Tibial artery (tissue), 4 donors: ENCODE data around the gene PPP2R5B.

Experiments
- DNase-seq, 2 donors: peaks; one replicate each; pipeline ENCODE4 v3.0.0-alpha.2; 2019
- H3K27ac ChIP-seq, 2 donors: fragments of 200-600 bp; sonication (generic) in 1 of 2; 1 replicate in 1 of 2; 2 replicates in 1 of 2; pipeline ENCODE4 v1.5.1; 2018 to 2019; ENCODE audit warnings: mild to moderate bottlenecking in 1 of 2
- H3K27me3 ChIP-seq, 2 donors: fragments of 200-600 bp; sonication (generic) in 1 of 2; one replicate each; pipeline versions ENCODE4 v1.5.1 to v1.6.0; 2016 to 2019
- H3K36me3 ChIP-seq, 3 donors: fragments of 200-600 bp; sonication (generic) in 2 of 3; one replicate each; pipeline ENCODE4 v1.5.1; 2016 to 2019; ENCODE audit warnings: mild to moderate bottlenecking in 2 of 3
- H3K4me1 ChIP-seq, 4 donors: fragments of 200-600 bp; sonication (generic) in 2 of 4; 1 replicate in 3 of 4; 2 replicates in 1 of 4; pipeline ENCODE4 v1.5.1; 2016 to 2019
- H3K4me3 ChIP-seq, 2 donors: fragments of 200-600 bp; sonication (generic) in 1 of 2; 1 replicate in 1 of 2; 2 replicates in 1 of 2; pipeline ENCODE4 v1.5.1; 2018 to 2019; ENCODE audit warnings: mild to moderate bottlenecking in 2 of 2
- H3K9me3 ChIP-seq, 3 donors: fragments of 200-600 bp; sonication (generic) in 1 of 3; one replicate each; pipeline ENCODE4 v1.5.1; 2016 to 2019
- CTCF ChIP-seq, 2 experiments: fragments of 200-600 bp in 1 of 2; fragments of 450-650 bp in 1 of 2; IDR thresholded peaks; one replicate each; pipeline ENCODE4 v1.5.1; 2017 to 2019; ENCODE audit warnings: antibody characterized with exemption in 2 of 2, mild to moderate bottlenecking in 1 of 2, moderate library complexity in 1 of 2
- intact Hi-C: fragments of 100-400 bp; cut with DNase I; formaldehyde crosslinking; loops from one replicate; pipeline ENCODE4 v1.15.0; 2023; ENCODE audit warnings: low total_unique reads

Gene PPP2R5B

GRCh38 chr11:64932324-64932723, 7.8 kb downstream of the PPP2R5B start:
- Histone ChIP-seq H3K36me3 (peaks cover 44 to 81% (median 68%) of the 10 kb centered on the region in 3 donors), H3K27ac (no peak overlapping the region)
- TF ChIP-seq CTCF (IDR thresholded peaks at IDR 0.05), result no peak

GRCh38 chr11:64933213-64933934, 8.9 kb downstream of the PPP2R5B start:
- Histone ChIP-seq H3K4me1 (no peaks in the 10 kb centered on the region), H3K36me3 (peaks cover 44 to 71% (median 58%) of the 10 kb centered on the region in 3 donors), H3K4me3 (no peak overlapping the region), H3K9me3 (no peaks in the 10 kb centered on the region), H3K27ac (no peak overlapping the region), H3K27me3 (no peaks in the 10 kb centered on the region)
- intact Hi-C loops, result no loop called here
- no peak for TF ChIP-seq CTCF (IDR thresholded peaks at IDR 0.05)
- no peak for DNase-seq

More at GRCh38 chr11:64932324-64932723, 7.8 kb downstream of the PPP2R5B start:
- no peak overlapping the region for H3K4me3 ChIP-seq
- H3K4me1 ChIP-seq, result no peaks in the 10 kb centered on the region
- no peak for DNase-seq
- no peaks in the 10 kb centered on the region for H3K9me3 ChIP-seq
- no peaks in the 10 kb centered on the region for H3K27me3 ChIP-seq
- intact Hi-C loops, result no loop called here

- Histone ChIP-seq H3K4me1 (no peaks in the 10 kb centered on the region), H3K27me3 (no peaks in the 10 kb centered on the region), H3K9me3 (no peaks in the 10 kb centered on the region), H3K36me3 (peaks cover 42 to 63% (median 56%) of the 10 kb centered on the region in 3 donors), H3K4me3 (no peak overlapping the region), H3K27ac (no peak overlapping the region)
- TF ChIP-seq CTCF (IDR thresholded peaks at IDR 0.05), result no peak
- no peak for DNase-seq
- intact Hi-C loops, result no loop called here
Observed at GRCh38 chr11:64933935-64934681, 9.6 kb downstream of the PPP2R5B start.

- Histone ChIP-seq H3K4me3 (no peak overlapping the region), H3K4me1 (no peaks in the 10 kb centered on the region), H3K27ac (no peak overlapping the region), H3K36me3 (peaks cover 35 to 56% (median 49%) of the 10 kb centered on the region in 3 donors), H3K27me3 (no peaks in the 10 kb centered on the region), H3K9me3 (no peaks in the 10 kb centered on the region)
- no peak for TF ChIP-seq CTCF (IDR thresholded peaks at IDR 0.05)
- no peak for DNase-seq
- intact Hi-C loops, result no loop called here
Observed at GRCh38 chr11:64934682-64935358, 10.3 kb downstream of the PPP2R5B start.

GRCh38 chr11:64935359-64936081, 11.0 kb downstream of the PPP2R5B start, which contains the start of gene GPHA2:
Gene GPHA2, minus strand, starts transcription at chr11:64935893. Its CDS starts 433 bp downstream, at chr11:64935460.
- TF ChIP-seq CTCF (IDR thresholded peaks at IDR 0.05), result no peak
- no peak for DNase-seq
- Histone ChIP-seq H3K4me3 (no peak within 1 kb of the TSS), H3K27ac (no peak within 1 kb of the TSS), H3K36me3 (peaks cover 29 to 49% (median 42%) of the 10 kb centered on the region in 3 donors), H3K4me1 (no peaks in the 10 kb centered on the region), H3K27me3 (no peaks in the 10 kb centered on the region), H3K9me3 (no peaks in the 10 kb centered on the region)
- intact Hi-C loops, result no loop called here
